Stimulated activated CD8-positive, alpha-beta memory T cell treated with anti-CD3 and anti-CD28 coated beads, Interleukin-2, amount 100 ng/mL, for 1 hour (primary cell): ENCODE measurements around the gene FABP2.
A peak's percentile ranks its signal among the peaks of the same experiment; 100 is the strongest.
"Not testable (repeated sequence)": the region's sequence is repeated elsewhere in the genome, so short reads cannot be mapped to it uniquely, and the experiment has no call there.

Source experiments
- DNase-seq, 2 donors: peaks; one replicate each; pipeline ENCODE4 v3.0.0-alpha.2; 2020; ENCODE audit warnings: low read depth in 2 of 2

FABP2 gene

GRCh38 chr4:119310826-119311225, 11.1 kb downstream of the FABP2 start:
- DNase-seq, result no peak

GRCh38 chr4:119307606-119308005, 14.3 kb downstream of the FABP2 start:
- no peak for DNase-seq

GRCh38 chr4:119304431-119304830, 17.5 kb downstream of the FABP2 start:
- no peak for DNase-seq

- DNase-seq, result no peak
Measured at GRCh38 chr4:119303587-119304305, 18.2 kb downstream of the FABP2 start.

- DNase-seq, result no peak
Measured at GRCh38 chr4:119302073-119302832, 19.7 kb downstream of the FABP2 start.

GRCh38 chr4:119300101-119300978, 21.6 kb downstream of the FABP2 start:
- peak; percentile 78 to 83 for DNase-seq

GRCh38 chr4:119299741-119300100, 22.2 kb downstream of the FABP2 start:
- DNase-seq, result no peak

- no peak for DNase-seq
Measured at GRCh38 chr4:119299260-119299671, 22.7 kb downstream of the FABP2 start.

- DNase-seq, result no peak
Measured at GRCh38 chr4:119297795-119298194, 24.1 kb downstream of the FABP2 start.

GRCh38 chr4:119296356-119296755, 25.6 kb downstream of the FABP2 start:
- no peak for DNase-seq

- no peak for DNase-seq
Measured at GRCh38 chr4:119290598-119290997, 31.3 kb downstream of the FABP2 start.

- DNase-seq, result no peak
Measured at GRCh38 chr4:119289313-119289712, 32.6 kb downstream of the FABP2 start.

GRCh38 chr4:119286377-119287002, 35.4 kb downstream of the FABP2 start:
- no peak for DNase-seq

- DNase-seq, result no peak
Measured at GRCh38 chr4:119284876-119285780, 36.8 kb downstream of the FABP2 start.

GRCh38 chr4:119281393-119281792, 40.5 kb downstream of the FABP2 start:
- no peak for DNase-seq

GRCh38 chr4:119279945-119280344, 42.0 kb downstream of the FABP2 start:
- DNase-seq, result not testable (repeated sequence)

- DNase-seq, result not testable (repeated sequence)
Measured at GRCh38 chr4:119279541-119279940, 42.4 kb downstream of the FABP2 start.

- no peak for DNase-seq
Measured at GRCh38 chr4:119271361-119272085, 50.4 kb downstream of the FABP2 start.

- no peak for DNase-seq
Measured at GRCh38 chr4:119268466-119268865, 53.5 kb downstream of the FABP2 start.
